ENCODE results near the gene LEP. TPM values are rescaled to one million over a fixed set of nuclear protein-coding genes. Genes with fewer than 3 reads are reported as not detected.
A peak's percentile ranks its signal among the peaks of the same experiment; 100 is the strongest.

LEP gene
- total and polyA plus RNA-seq, 12 donors: under 0.01 to 0.98 (median 0.34) TPM; not detected in 3

DNA sequence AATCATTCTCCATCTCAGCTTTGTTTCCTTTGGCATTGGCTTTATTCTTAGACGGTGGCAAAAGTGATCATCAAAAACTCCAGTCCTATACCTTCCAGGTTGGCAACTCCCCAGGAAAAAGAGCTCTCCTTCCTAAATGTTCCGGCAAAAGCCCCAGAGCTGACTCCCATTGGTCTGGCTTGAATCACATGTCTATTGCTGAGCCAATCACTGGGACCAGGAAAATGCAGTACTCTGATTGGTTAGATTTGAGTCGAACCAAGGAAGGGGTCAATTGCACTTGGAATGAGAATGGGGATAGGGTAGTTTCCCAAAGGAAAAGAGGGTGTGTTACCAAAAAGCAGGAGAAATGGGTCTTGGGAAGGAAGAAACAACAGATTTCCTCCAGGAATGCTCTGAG is 22.3 kb downstream of the LEP start:
- intact Hi-C loops (cut with DNase I): no loop called here
- Histone ChIP-seq H3K27me3 (peaks cover 7% of the 10 kb centered on the region), H3K9me3 (replicated peaks in 1 of 3) (no peaks in the 10 kb centered on the region), H3K36me3 (replicated peaks in 1 of 2) (no peaks in the 10 kb centered on the region), H3K4me3 (no peak overlapping the region), H3K27ac (no peak overlapping the region), H3K4me1 (replicated peaks in 1 of 2) (peaks cover 0 to 9% of the 10 kb centered on the region in 2 donors)
- no peak for DNase-seq
- WGBS, 4 donors: 81 to 86% (median 84%) methylated on average over 3 of the region's 3 CpGs
- no peak for TF ChIP-seq POLR2A (IDR thresholded peaks at IDR 0.05)
- TF ChIP-seq, protein P1, sequence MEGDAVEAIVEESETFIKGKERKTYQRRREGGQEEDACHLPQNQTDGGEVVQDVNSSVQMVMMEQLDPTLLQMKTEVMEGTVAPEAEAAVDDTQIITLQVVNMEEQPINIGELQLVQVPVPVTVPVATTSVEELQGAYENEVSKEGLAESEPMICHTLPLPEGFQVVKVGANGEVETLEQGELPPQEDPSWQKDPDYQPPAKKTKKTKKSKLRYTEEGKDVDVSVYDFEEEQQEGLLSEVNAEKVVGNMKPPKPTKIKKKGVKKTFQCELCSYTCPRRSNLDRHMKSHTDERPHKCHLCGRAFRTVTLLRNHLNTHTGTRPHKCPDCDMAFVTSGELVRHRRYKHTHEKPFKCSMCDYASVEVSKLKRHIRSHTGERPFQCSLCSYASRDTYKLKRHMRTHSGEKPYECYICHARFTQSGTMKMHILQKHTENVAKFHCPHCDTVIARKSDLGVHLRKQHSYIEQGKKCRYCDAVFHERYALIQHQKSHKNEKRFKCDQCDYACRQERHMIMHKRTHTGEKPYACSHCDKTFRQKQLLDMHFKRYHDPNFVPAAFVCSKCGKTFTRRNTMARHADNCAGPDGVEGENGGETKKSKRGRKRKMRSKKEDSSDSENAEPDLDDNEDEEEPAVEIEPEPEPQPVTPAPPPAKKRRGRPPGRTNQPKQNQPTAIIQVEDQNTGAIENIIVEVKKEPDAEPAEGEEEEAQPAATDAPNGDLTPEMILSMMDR (IDR thresholded peaks at IDR 0.05): no peak

DNA sequence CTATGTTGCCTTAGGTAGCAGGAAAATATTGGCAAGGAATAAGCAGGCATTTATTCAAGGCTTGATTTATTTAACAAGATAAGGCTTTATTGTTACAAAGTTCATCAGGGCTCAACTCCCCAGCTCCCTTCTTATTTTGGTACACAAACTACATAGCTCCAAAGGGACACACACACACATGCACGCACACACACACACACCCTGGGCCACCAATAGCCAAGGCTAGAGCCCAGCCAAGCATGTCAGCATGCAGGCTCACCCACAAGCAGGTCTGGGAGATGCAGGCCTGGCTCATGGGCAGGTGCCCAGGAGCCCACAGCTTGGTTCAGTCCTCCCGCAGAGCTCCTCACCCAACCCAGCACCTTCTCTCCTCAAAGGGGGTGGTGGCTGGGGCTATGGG is 23.4 kb downstream of the LEP start:
- TF ChIP-seq, protein P1 (IDR thresholded peaks at IDR 0.05): no peak
- no peak for TF ChIP-seq POLR2A (IDR thresholded peaks at IDR 0.05)
- Histone ChIP-seq H3K4me1 (replicated peaks in 1 of 2) (peaks cover 0 to 9% of the 10 kb centered on the region in 2 donors), H3K36me3 (replicated peaks in 1 of 2) (no peaks in the 10 kb centered on the region), H3K9me3 (replicated peaks in 1 of 3) (no peaks in the 10 kb centered on the region), H3K27ac (no peak overlapping the region), H3K4me3 (no peak overlapping the region), H3K27me3 (peaks cover 10% of the 10 kb centered on the region)
- WGBS, 4 donors: 61 to 75% (median 66%) methylated on average over 2 of the region's 2 CpGs
- no peak for DNase-seq
- intact Hi-C loops (cut with DNase I): no loop called here

DNA sequence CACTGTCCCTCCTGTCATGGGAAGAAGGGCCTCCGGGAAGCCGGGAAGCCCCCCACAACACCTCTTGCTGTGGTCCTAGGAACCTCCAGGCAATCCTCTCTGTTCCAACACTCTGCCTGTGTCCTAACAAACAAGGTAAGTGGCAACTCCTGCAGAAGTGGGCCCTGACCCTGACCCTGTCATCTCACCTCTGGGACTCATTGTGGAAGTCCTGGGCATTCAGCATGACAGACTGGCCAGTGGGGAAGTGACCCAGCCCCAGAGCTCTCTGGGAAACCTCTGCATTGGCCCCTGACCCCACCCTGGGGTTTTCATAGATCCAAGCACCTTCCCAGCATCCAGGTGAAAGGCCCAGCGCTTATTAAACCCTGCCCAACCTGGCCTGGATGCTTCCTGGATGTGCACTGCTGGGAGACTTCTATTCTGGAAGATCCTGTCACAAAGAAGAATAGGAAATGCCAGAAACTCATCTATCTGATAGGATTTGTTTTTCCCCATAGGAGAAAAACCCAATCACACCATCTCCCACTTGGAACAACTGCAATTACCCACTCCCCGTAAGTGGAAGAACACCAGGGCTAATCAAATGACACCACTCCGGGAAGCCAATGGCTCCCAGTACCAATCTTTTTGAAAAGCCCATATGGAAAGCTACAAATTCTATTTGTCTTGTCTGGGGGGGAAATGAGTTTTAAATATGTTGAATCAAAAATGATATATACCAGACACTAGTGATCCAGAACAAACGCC is 24.3 kb downstream of the LEP start:
- DNase-seq: no peak
- H3K9me3 ChIP-seq (replicated peaks in 1 of 3): no peaks in the 10 kb centered on the region
- peaks cover 13% of the 10 kb centered on the region for H3K27me3 ChIP-seq
- TF ChIP-seq, protein P1 (IDR thresholded peaks at IDR 0.05): no peak
- TF ChIP-seq POLR2A (IDR thresholded peaks at IDR 0.05): no peak
- peaks cover 0 to 9% of the 10 kb centered on the region in 2 donors for H3K4me1 ChIP-seq (replicated peaks in 1 of 2)
- WGBS, 4 donors: 92 to 95% (median 94%) methylated on average over 4 to 6 of the region's 6 CpGs
- no peaks in the 10 kb centered on the region for H3K36me3 ChIP-seq (replicated peaks in 1 of 2)
- intact Hi-C loops (cut with DNase I): no loop called here
- H3K4me3 ChIP-seq: no peak overlapping the region
- H3K27ac ChIP-seq: peak overlapping the region in 1 of 5 donors; percentile 12

DNA sequence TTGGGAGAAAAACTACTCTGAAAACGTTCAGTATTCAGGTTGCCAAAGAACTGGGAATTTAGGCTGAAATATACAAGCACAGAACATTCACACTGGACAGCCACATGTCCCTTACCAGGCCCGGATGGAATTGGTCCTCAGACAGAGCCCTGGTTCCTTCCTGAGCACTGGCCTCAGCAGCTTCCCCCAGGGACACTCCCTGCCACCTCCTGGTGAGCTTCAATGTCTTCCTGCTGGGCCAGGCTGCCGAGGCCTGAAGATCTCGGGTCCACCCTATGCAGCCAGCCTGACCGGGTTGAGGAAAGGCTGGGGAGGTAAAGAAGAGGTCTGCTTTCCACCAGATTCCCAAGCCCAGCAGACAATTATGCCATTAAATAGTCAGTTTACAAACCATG is 24.8 kb downstream of the LEP start:
- DNase-seq: no peak
- H3K27ac ChIP-seq: peak overlapping the region in 1 of 5 donors; percentile 6
- H3K9me3 ChIP-seq (replicated peaks in 1 of 3): no peaks in the 10 kb centered on the region
- peaks cover 18% of the 10 kb centered on the region for H3K27me3 ChIP-seq
- intact Hi-C loops (cut with DNase I): no loop called here
- 27 to 62% (median 53%) methylated on average over 2 to 5 of the region's 5 CpGs for WGBS, 4 donors
- no peaks in the 10 kb centered on the region for H3K36me3 ChIP-seq (replicated peaks in 1 of 2)
- no peak for TF ChIP-seq POLR2A (IDR thresholded peaks at IDR 0.05)
- TF ChIP-seq, protein P1 (IDR thresholded peaks at IDR 0.05): no peak
- H3K4me1 ChIP-seq (replicated peaks in 1 of 2): peaks cover 0 to 9% of the 10 kb centered on the region in 2 donors
- H3K4me3 ChIP-seq: no peak overlapping the region

Measured in adrenal gland (tissue), 12 donors.